Neural cell (in vitro differentiated cells): ENCODE measurements around the gene CUX1. TPM values are rescaled to one million over a fixed set of nuclear protein-coding genes. Genes with fewer than 3 reads are reported as not detected.

Experiments
- H2AFZ ChIP-seq: fragments of 200-600, 300-800 bp; sonication (generic), shearing (Covaris generic); 2 replicates; pipeline ENCODE4 v1.6.0; 2014; ENCODE audit warnings: low read depth, mild to moderate bottlenecking, antibody characterized with exemption, low read length, moderate library complexity
- H3F3A ChIP-seq: fragments of 200-600 bp; shearing (Covaris generic); 2 replicates; pipeline ENCODE4 v1.6.1; 2016; ENCODE audit warnings: mild to moderate bottlenecking, moderate library complexity, mixed read lengths, antibody characterized with exemption, low read length; ENCODE audit not compliant: insufficient read depth, poor library complexity, severe bottlenecking
- H3K27ac ChIP-seq: fragments of 200-600, 300-800 bp; sonication (generic), shearing (Covaris generic); 2 replicates; pipeline ENCODE4 v1.5.1; 2014; ENCODE audit warnings: mild to moderate bottlenecking, low read length, moderate library complexity
- H3K27me3 ChIP-seq: fragments of 300-800, 200-600 bp; sonication (generic), shearing (Covaris generic); 2 replicates; pipeline ENCODE4 v1.6.0; 2014; ENCODE audit warnings: mild to moderate bottlenecking, low read depth, low read length, moderate library complexity; ENCODE audit not compliant: insufficient read depth
- H3K36me3 ChIP-seq: fragments of 300-800, 200-600 bp; sonication (generic), shearing (Covaris generic); 2 replicates; pipeline ENCODE4 v1.5.1; 2014; ENCODE audit warnings: mild to moderate bottlenecking, antibody characterized with exemption, low read length, moderate library complexity; ENCODE audit not compliant: insufficient read depth
- H3K4me2 ChIP-seq: fragments of 300-800, 200-600 bp; sonication (generic), shearing (Covaris generic); 2 replicates; pipeline ENCODE4 v1.6.0; 2014; ENCODE audit warnings: mild to moderate bottlenecking, low read length
- H3K4me3 ChIP-seq: fragments of 300-800, 200-600 bp; sonication (generic), shearing (Covaris generic); 2 replicates; pipeline ENCODE4 v1.5.1; 2014; ENCODE audit warnings: mild to moderate bottlenecking, low read length, moderate library complexity
- H3K79me2 ChIP-seq: fragments of 200-600 bp; shearing (Covaris generic); replicated peaks from 2 replicates; pipeline ENCODE4 v1.6.0; 2014; ENCODE audit warnings: mild to moderate bottlenecking, low read length, moderate library complexity; ENCODE audit not compliant: insufficient read depth
- H3K9ac ChIP-seq: fragments of 300-800, 200-600 bp; sonication (generic), shearing (Covaris generic); 2 replicates; pipeline ENCODE4 v1.6.1; 2016; ENCODE audit warnings: mild to moderate bottlenecking, low read length, mixed read lengths
- H3K9me2 ChIP-seq: fragments of 200-600 bp; shearing (Covaris generic); 2 replicates; pipeline ENCODE4 v1.6.1; 2016; ENCODE audit warnings: mild to moderate bottlenecking, low read length, mixed read lengths; ENCODE audit not compliant: insufficient read depth
- H3K9me3 ChIP-seq: fragments of 200-600, 300-800 bp; sonication (generic), shearing (Covaris generic); 2 replicates; pipeline ENCODE4 v1.6.1; 2016; ENCODE audit warnings: mild to moderate bottlenecking, mixed run types, low read length, moderate library complexity, mixed read lengths
- H4K20me1 ChIP-seq: fragments of 200-600 bp; shearing (Covaris generic); 2 replicates; pipeline ENCODE4 v1.6.1; 2016; ENCODE audit warnings: mild to moderate bottlenecking, mixed run types; ENCODE audit not compliant: insufficient read depth
- CTCF ChIP-seq: fragments of 450-650 bp; IDR thresholded peaks from 2 replicates; pipeline ENCODE4 v1.5.1; 2014; ENCODE audit warnings: antibody characterized with exemption, mild to moderate bottlenecking, moderate library complexity; ENCODE audit not compliant: poor library complexity, severe bottlenecking
- EP300 ChIP-seq: fragments of 450-650 bp; conservative IDR thresholded peaks from 2 replicates; pipeline ENCODE4 v1.6.1; 2014; ENCODE audit warnings: antibody characterized with exemption, mild to moderate bottlenecking, moderate library complexity; ENCODE audit not compliant: poor library complexity, severe bottlenecking
- EZH2 ChIP-seq: fragments of 200-600, 300-800 bp; shearing (Covaris generic), sonication (generic); IDR thresholded peaks from 2 replicates; pipeline ENCODE4 v1.6.1; 2014; ENCODE audit warnings: antibody characterized with exemption, low read length, borderline replicate concordance, mild to moderate bottlenecking; ENCODE audit not compliant: insufficient read depth, poor library complexity, severe bottlenecking
- MXI1 ChIP-seq: fragments of 450-650 bp; conservative IDR thresholded peaks from 2 replicates; pipeline ENCODE4 v1.6.1; 2014; ENCODE audit warnings: antibody characterized with exemption, mild to moderate bottlenecking; ENCODE audit not compliant: poor library complexity, severe bottlenecking
- POLR2AphosphoS5 ChIP-seq: IDR thresholded peaks from 2 replicates; pipeline ENCODE4 v1.6.1; 2012
- RAD21 ChIP-seq: fragments of 450-650 bp; conservative IDR thresholded peaks from 2 replicates; pipeline ENCODE4 v1.6.1; 2014; ENCODE audit warnings: antibody characterized with exemption, mild to moderate bottlenecking, moderate library complexity
- REST ChIP-seq: IDR thresholded peaks from 2 replicates; pipeline ENCODE4 v1.6.1; 2012; ENCODE audit warnings: borderline replicate concordance
- SMC3 ChIP-seq: fragments of 450-650 bp; conservative IDR thresholded peaks from 2 replicates; pipeline ENCODE4 v1.6.1; 2014; ENCODE audit warnings: antibody characterized with exemption, mild to moderate bottlenecking, moderate library complexity; ENCODE audit not compliant: poor library complexity
- TAF1 ChIP-seq: IDR thresholded peaks from 2 replicates; pipeline ENCODE4 v1.6.1; 2012; ENCODE audit warnings: low read depth
- polyA plus RNA-seq: library from polyadenylated mRNA; depleted of rRNA; stranded (reverse); fragments of >200 nt; gene quantifications from 2 replicates; pipeline ENCODE4 v1.2.3, GENCODE V29; 2014

CUX1 gene
- polyA plus RNA-seq, 1 donor from 2014 or later, result 26.6 TPM

- Histone ChIP-seq H4K20me1 (no peaks in the 10 kb centered on the region), H3K27me3 (no peaks in the 10 kb centered on the region), H3F3A (no peaks in the 10 kb centered on the region), H3K9me3 (no peaks in the 10 kb centered on the region), H3K27ac (no peak overlapping the region), H3K4me3 (no peak overlapping the region), H3K9me2 (no peaks in the 10 kb centered on the region), H2AFZ (no peak overlapping the region), H3K9ac (no peak overlapping the region), H3K4me2 (no peak overlapping the region), H3K79me2 (peaks cover 3% of the 10 kb centered on the region), H3K36me3 (peaks cover 6% of the 10 kb centered on the region)
- no peak for TF ChIP-seq TAF1
- no peak for TF ChIP-seq RAD21
- no peak for TF ChIP-seq EZH2
- no peak for TF ChIP-seq EP300
- no peak for TF ChIP-seq CTCF
- TF ChIP-seq POLR2AphosphoS5, result no peak
Observed at GRCh38 chr7:101917566-101917965, 100.1 kb downstream of the CUX1 start.

- peaks cover 6% of the 10 kb centered on the region for H3K36me3 ChIP-seq
- H3K4me2 ChIP-seq, result no peak overlapping the region
- no peaks in the 10 kb centered on the region for H3F3A ChIP-seq
- no peak overlapping the region for H3K27ac ChIP-seq
- H3K79me2 ChIP-seq, result peaks cover 3% of the 10 kb centered on the region
- H4K20me1 ChIP-seq, result no peaks in the 10 kb centered on the region
- H3K27me3 ChIP-seq, result no peaks in the 10 kb centered on the region
- no peak overlapping the region for H2AFZ ChIP-seq
- H3K9me2 ChIP-seq, result no peaks in the 10 kb centered on the region
- TF ChIP-seq POLR2AphosphoS5, result no peak
- no peak for TF ChIP-seq EZH2
- TF ChIP-seq REST, result no peak
- TF ChIP-seq RAD21, result no peak
- no peak for TF ChIP-seq EP300
- TF ChIP-seq SMC3, result no peak
- no peak for TF ChIP-seq MXI1
- TF ChIP-seq TAF1, result no peak
- TF ChIP-seq CTCF, result no peak
- H3K4me3 ChIP-seq, result no peak overlapping the region
- no peak overlapping the region for H3K9ac ChIP-seq
- H3K9me3 ChIP-seq, result no peaks in the 10 kb centered on the region
Observed at GRCh38 chr7:101918426-101918825, 101.0 kb downstream of the CUX1 start.
